ENCODE measurements around the gene LPAR6.

LPAR6 gene

GRCh38 chr13:48398450-48399095 is 14.3 kb downstream of the LPAR6 start:
- TF ChIP-seq PPARA (CRISPR knock-in tag; IDR thresholded peaks at IDR 0.05; ENCODE audit: borderline replicate concordance) (no peak), TCF4 (CRISPR knock-in tag; IDR thresholded peaks at IDR 0.05; ENCODE audit: borderline replicate concordance) (no peak)
- ATAC-seq: no peak

GRCh38 chr13:48397744-48398143 is 15.2 kb downstream of the LPAR6 start:
- TF ChIP-seq RARB (CRISPR knock-in tag; IDR thresholded peaks at IDR 0.05): no peak
- TF ChIP-seq OSR1 (CRISPR knock-in tag; IDR thresholded peaks at IDR 0.05): no peak
- no peak for TF ChIP-seq POU6F1 (CRISPR knock-in tag; IDR thresholded peaks at IDR 0.05; ENCODE audit: borderline replicate concordance, low read depth)
- TF ChIP-seq ZNF70 (CRISPR knock-in tag; IDR thresholded peaks at IDR 0.05): no peak
- no peak for TF ChIP-seq TSHZ2 (CRISPR knock-in tag; IDR thresholded peaks at IDR 0.05)
- no peak for TF ChIP-seq ZFP3 (CRISPR knock-in tag; IDR thresholded peaks at IDR 0.05)
- no peak for TF ChIP-seq CSRNP3 (CRISPR knock-in tag; IDR thresholded peaks at IDR 0.05)
- no peak for TF ChIP-seq ZC3H10 (CRISPR knock-in tag; IDR thresholded peaks at IDR 0.05)
- TF ChIP-seq ZNF8 (CRISPR knock-in tag; IDR thresholded peaks at IDR 0.05): no peak
- TF ChIP-seq PPARA (CRISPR knock-in tag; IDR thresholded peaks at IDR 0.05; ENCODE audit: borderline replicate concordance): no peak
- no peak for TF ChIP-seq ARNTL (CRISPR knock-in tag; IDR thresholded peaks at IDR 0.05; ENCODE audit: borderline replicate concordance, low read depth)
- TF ChIP-seq BACH2 (CRISPR knock-in tag; IDR thresholded peaks at IDR 0.05; ENCODE audit: borderline replicate concordance): no peak
- no peak for TF ChIP-seq ESRRG (CRISPR knock-in tag; IDR thresholded peaks at IDR 0.05)
- TF ChIP-seq CREB5 (CRISPR knock-in tag; IDR thresholded peaks at IDR 0.05; ENCODE audit: low read depth): no peak
- no peak for TF ChIP-seq ISL1 (CRISPR knock-in tag; IDR thresholded peaks at IDR 0.05)
- no peak for ATAC-seq

GRCh38 chr13:48393698-48394085 is 19.2 kb downstream of the LPAR6 start:
- TF ChIP-seq TSHZ2 (CRISPR knock-in tag; IDR thresholded peaks at IDR 0.05) (no peak), PATZ1 (CRISPR knock-in tag; IDR thresholded peaks at IDR 0.05; ENCODE audit: borderline replicate concordance) (no peak), ZNF8 (CRISPR knock-in tag; IDR thresholded peaks at IDR 0.05) (no peak), PPARA (CRISPR knock-in tag; IDR thresholded peaks at IDR 0.05; ENCODE audit: borderline replicate concordance) (no peak), BACH2 (CRISPR knock-in tag; IDR thresholded peaks at IDR 0.05; ENCODE audit: borderline replicate concordance) (no peak), SNAI2 (CRISPR knock-in tag; IDR thresholded peaks at IDR 0.05) (no peak), ZC3H10 (CRISPR knock-in tag; IDR thresholded peaks at IDR 0.05) (no peak), GLIS3 (CRISPR knock-in tag; IDR thresholded peaks at IDR 0.05) (no peak), ESRRG (CRISPR knock-in tag; IDR thresholded peaks at IDR 0.05) (no peak), RARB (CRISPR knock-in tag; IDR thresholded peaks at IDR 0.05) (no peak), CREB5 (CRISPR knock-in tag; IDR thresholded peaks at IDR 0.05; ENCODE audit: low read depth) (no peak), ZNF70 (CRISPR knock-in tag; IDR thresholded peaks at IDR 0.05) (no peak), ARNTL (CRISPR knock-in tag; IDR thresholded peaks at IDR 0.05; ENCODE audit: borderline replicate concordance, low read depth) (no peak), CSRNP3 (CRISPR knock-in tag; IDR thresholded peaks at IDR 0.05) (no peak), TOX (CRISPR knock-in tag; IDR thresholded peaks at IDR 0.05; ENCODE audit: borderline replicate concordance) (no peak), ZFP3 (CRISPR knock-in tag; IDR thresholded peaks at IDR 0.05) (no peak)
- no peak for ATAC-seq
